Esophagus squamous epithelium (tissue), 5 donors: ENCODE results near the gene FREM1. TPM values are rescaled to one million over a fixed set of nuclear protein-coding genes. Genes with fewer than 3 reads are reported as not detected.

Source experiments
- DNase-seq: peaks from one replicate; lab custom pipeline; 2025; lab: John Stamatoyannopoulos, UW
- H3K27ac ChIP-seq, 4 donors: fragments of 200-600 bp; sonication (generic); one replicate each; pipeline ENCODE4 v1.5.1; 2016 to 2019; ENCODE audit warnings: mild to moderate bottlenecking in 1 of 4
- H3K27me3 ChIP-seq, 4 donors: fragments of 200-600 bp; sonication (generic); 1 replicate in 3 of 4; 2 replicates in 1 of 4; pipeline versions ENCODE4 v1.5.1 to v1.6.0; 2017 to 2021; ENCODE audit warnings: antibody characterized with exemption in 1 of 4
- H3K36me3 ChIP-seq, 3 donors: fragments of 200-600 bp; sonication (generic); one replicate each; pipeline ENCODE4 v1.5.1; 2016 to 2019
- H3K4me1 ChIP-seq, 3 donors: fragments of 200-600 bp; sonication (generic); one replicate each; pipeline ENCODE4 v1.5.1; 2017 to 2019
- H3K4me3 ChIP-seq, 4 donors: fragments of 200-600 bp; sonication (generic); 1 replicate in 3 of 4; 2 replicates in 1 of 4; pipeline ENCODE4 v1.5.1; 2016 to 2019; ENCODE audit warnings: mild to moderate bottlenecking in 2 of 4, moderate library complexity in 1 of 4
- H3K9me3 ChIP-seq, 3 donors: fragments of 200-600 bp; sonication (generic); one replicate each; pipeline ENCODE4 v1.5.1; 2016 to 2019
- CTCF ChIP-seq, 6 experiments: fragments of 450-650 bp in 4 of 6; fragments of 200-600 bp in 2 of 6; sonication (generic) in 2 of 6; IDR thresholded peaks; one replicate each; pipeline ENCODE4 v1.5.1; 2016 to 2019; ENCODE audit warnings: antibody characterized with exemption in 6 of 6, mild to moderate bottlenecking in 4 of 6, moderate library complexity in 4 of 6
- POLR2A ChIP-seq, 4 donors: fragments of 450-650 bp; IDR thresholded peaks; one replicate each; pipeline ENCODE4 v1.6.1; 2017; ENCODE audit warnings: antibody characterized with exemption in 4 of 4, mild to moderate bottlenecking in 4 of 4, moderate library complexity in 3 of 4
- WGBS, 2 donors: methylation state at CpG; one replicate each; pipeline ENCODE4 v1.1.5; 2018; 5-methylcytosine and 5-hydroxymethylcytosine counted together
- intact Hi-C: fragments of 100-400 bp; cut with DNase I; formaldehyde crosslinking; loops from one replicate; pipeline ENCODE4 v1.15.0; 2022
- total RNA-seq, 4 donors: library from RNA; depleted of rRNA; stranded (reverse); fragments of >200 nt; gene quantifications; one replicate each; pipeline ENCODE4 v1.1.0, GENCODE V29; 2016
- donor health status: DM: yes; HTN: yes; CAD: no.

FREM1 gene
- total RNA-seq, 4 donors from 2014 or later = 0.09 to 0.95 (median 0.23) TPM; not detected in 1

GRCh38 chr9:14911046-14911445 is 818 bp upstream of the FREM1 start:
- H3K36me3 ChIP-seq = no peaks in the 10 kb centered on the region
- H3K4me1 ChIP-seq = peaks cover 0 to 19% (median 0%) of the 10 kb centered on the region in 3 donors
- no peak overlapping the region for H3K4me3 ChIP-seq
- TF ChIP-seq CTCF (IDR thresholded peaks at IDR 0.05) (no peak), POLR2A (IDR thresholded peaks at IDR 0.05) (no peak)
- intact Hi-C loops = no loop called here
- H3K27me3 ChIP-seq = no peaks in the 10 kb centered on the region
- H3K27ac ChIP-seq = no peak overlapping the region
- DNase-seq = no peak
- no peaks in the 10 kb centered on the region for H3K9me3 ChIP-seq
- WGBS, 2 donors = 86 to 87% methylated on average over 2 of the region's 2 CpGs

GRCh38 chr9:14909601-14909960 is 647 bp downstream of the FREM1 start:
- TF ChIP-seq POLR2A (IDR thresholded peaks at IDR 0.05) (no peak), CTCF (IDR thresholded peaks at IDR 0.05) (no peak)
- Histone ChIP-seq H3K4me1 (peaks cover 0 to 19% (median 0%) of the 10 kb centered on the region in 3 donors), H3K9me3 (no peaks in the 10 kb centered on the region), H3K36me3 (no peaks in the 10 kb centered on the region), H3K4me3 (peak overlapping the region in 3 of 4 donors; percentile 19 to 54 (median 30)), H3K27ac (no peak overlapping the region), H3K27me3 (no peaks in the 10 kb centered on the region)
- no peak for DNase-seq
- intact Hi-C loops = no loop called here
- WGBS, 2 donors = 23 to 24% methylated on average over 2 of the region's 2 CpGs

GRCh38 chr9:14909181-14909580 is 1.0 kb downstream of the FREM1 start:
- Histone ChIP-seq H3K36me3 (no peaks in the 10 kb centered on the region), H3K4me1 (peaks cover 0 to 19% (median 0%) of the 10 kb centered on the region in 3 donors), H3K4me3 (peak overlapping the region in 2 of 4 donors; percentile 30 to 54), H3K27ac (peak overlapping the region in 1 of 4 donors; percentile 31), H3K9me3 (no peaks in the 10 kb centered on the region), H3K27me3 (no peaks in the 10 kb centered on the region)
- intact Hi-C loops = no loop called here
- TF ChIP-seq CTCF (IDR thresholded peaks at IDR 0.05) (no peak), POLR2A (IDR thresholded peaks at IDR 0.05) (no peak)
- no peak for DNase-seq

GRCh38 chr9:14908295-14909180 is 1.7 kb downstream of the FREM1 start:
- 42 to 57% methylated on average over 3 to 5 of the region's 5 CpGs for WGBS, 2 donors
- TF ChIP-seq CTCF (IDR thresholded peaks at IDR 0.05) (no peak), POLR2A (IDR thresholded peaks at IDR 0.05) (no peak)
- Histone ChIP-seq H3K4me3 (no peak overlapping the region), H3K27me3 (no peaks in the 10 kb centered on the region), H3K27ac (peak overlapping the region in 1 of 4 donors; percentile 31), H3K9me3 (no peaks in the 10 kb centered on the region), H3K4me1 (peaks cover 0 to 19% (median 0%) of the 10 kb centered on the region in 3 donors), H3K36me3 (no peaks in the 10 kb centered on the region)
- DNase-seq = no peak
- intact Hi-C loops = no loop called here

GRCh38 chr9:14907696-14908095 is 2.5 kb downstream of the FREM1 start:
- Histone ChIP-seq H3K36me3 (no peaks in the 10 kb centered on the region), H3K27me3 (no peaks in the 10 kb centered on the region), H3K4me3 (no peak overlapping the region), H3K27ac (no peak overlapping the region), H3K9me3 (no peaks in the 10 kb centered on the region), H3K4me1 (peaks cover 0 to 19% (median 0%) of the 10 kb centered on the region in 3 donors)
- no peak for TF ChIP-seq CTCF (IDR thresholded peaks at IDR 0.05)
- intact Hi-C loops = no loop called here
- no peak for DNase-seq
- WGBS, 2 donors = 86 to 88% methylated on average over 1 of the region's 1 CpG
